Iris pigment epithelial cell (primary cell): Measurements from ENCODE around the gene CERS3.

Experiments
- DNase-seq: peaks from one replicate; pipeline ENCODE4 v3.0.0-alpha.2; 2011; ENCODE audit warnings: low read depth

CERS3 gene

GRCh38 chr15:100529556-100529955 is 806 bp upstream of the CERS3 start:
- DNase-seq = no peak

- no peak for DNase-seq
Observed at GRCh38 chr15:100526027-100526481, 2.7 kb downstream of the CERS3 start.

- no peak for DNase-seq
Observed at GRCh38 chr15:100525436-100525835, 3.3 kb downstream of the CERS3 start.

- no peak for DNase-seq
Observed at GRCh38 chr15:100524326-100524725, 4.4 kb downstream of the CERS3 start.

- no peak for DNase-seq
Observed at GRCh38 chr15:100521907-100522306, 6.8 kb downstream of the CERS3 start.

- no peak for DNase-seq
Observed at GRCh38 chr15:100520132-100520921, 8.4 kb downstream of the CERS3 start.

GRCh38 chr15:100517846-100518245 is 10.9 kb downstream of the CERS3 start:
- DNase-seq = no peak

- no peak for DNase-seq
Observed at GRCh38 chr15:100516643-100517512, 11.9 kb downstream of the CERS3 start.

GRCh38 chr15:100515758-100516157 is 13.0 kb downstream of the CERS3 start:
- no peak for DNase-seq

- no peak for DNase-seq
Observed at GRCh38 chr15:100508641-100509300, 20.0 kb downstream of the CERS3 start.

- DNase-seq = no peak
Observed at GRCh38 chr15:100502651-100503050, 26.1 kb downstream of the CERS3 start.

GRCh38 chr15:100501117-100501516 is 27.6 kb downstream of the CERS3 start:
- DNase-seq = no peak

GRCh38 chr15:100500226-100500990 is 28.3 kb downstream of the CERS3 start:
- DNase-seq = no peak

GRCh38 chr15:100495861-100496260 is 32.9 kb downstream of the CERS3 start:
- DNase-seq = no peak

- DNase-seq = no peak
Observed at GRCh38 chr15:100493213-100493612, 35.5 kb downstream of the CERS3 start.

GRCh38 chr15:100484443-100484842 is 44.3 kb downstream of the CERS3 start:
- no peak for DNase-seq

- no peak for DNase-seq
Observed at GRCh38 chr15:100483370-100483769, 45.4 kb downstream of the CERS3 start.

- no peak for DNase-seq
Observed at GRCh38 chr15:100476805-100477204, 51.9 kb downstream of the CERS3 start.

GRCh38 chr15:100472736-100473135 is 56.0 kb downstream of the CERS3 start:
- no peak for DNase-seq

GRCh38 chr15:100471933-100472332 is 56.8 kb downstream of the CERS3 start:
- no peak for DNase-seq

- DNase-seq = peak; percentile 24
Observed at GRCh38 chr15:100468285-100468684, 60.5 kb downstream of the CERS3 start.

- no peak for DNase-seq
Observed at GRCh38 chr15:100466073-100466472, 62.7 kb downstream of the CERS3 start.
